Fibroblast of lung (primary cell): ENCODE results near the gene PIP4K2B. TPM values are rescaled to one million over a fixed set of nuclear protein-coding genes. Genes with fewer than 3 reads are reported as not detected.

Experiments used
- DNase-seq, 2 donors: peaks; one replicate each; pipeline versions ENCODE4 v3.0.0 to v3.0.0-alpha.2; 2010; ENCODE audit warnings: low read depth in 2 of 2
- H2AFZ ChIP-seq: 2 replicates; pipeline ENCODE4 v1.5.1; 2012; ENCODE audit warnings: low read length, control low read depth, inconsistent platforms
- H3K27ac ChIP-seq: 2 replicates; pipeline ENCODE4 v1.5.1; 2011; ENCODE audit warnings: low read length, control low read depth; ENCODE audit not compliant: insufficient read depth
- H3K27me3 ChIP-seq: 2 replicates; pipeline ENCODE4 v1.5.1; 2011; ENCODE audit warnings: mild to moderate bottlenecking, low read length; ENCODE audit not compliant: control insufficient read depth, insufficient read depth
- H3K36me3 ChIP-seq: 2 replicates; pipeline ENCODE4 v1.5.1; 2011; ENCODE audit warnings: low read length; ENCODE audit not compliant: control insufficient read depth, insufficient read depth
- H3K4me1 ChIP-seq: 2 replicates; pipeline ENCODE4 v1.5.1; 2011; ENCODE audit warnings: low read length; ENCODE audit not compliant: control insufficient read depth, insufficient read depth; ENCODE audit errors: extremely low read depth
- H3K4me2 ChIP-seq: 2 replicates; pipeline ENCODE4 v1.5.1; 2011; ENCODE audit warnings: low read length, control low read depth; ENCODE audit not compliant: insufficient read depth; ENCODE audit errors: extremely low read depth
- H3K4me3 ChIP-seq, 4 experiments: fragments of 200-600 bp in 1 of 4; sonication (generic) in 1 of 4; replicated peaks in 1 of 4; 2 replicates each; pipeline ENCODE4 v1.5.1; 2011 to 2016; ENCODE audit warnings: low read length in 4 of 4, low read depth in 3 of 4, mild to moderate bottlenecking in 3 of 4, control low read depth in 2 of 4, inconsistent platforms in 1 of 4, mixed read lengths in 1 of 4; ENCODE audit not compliant: insufficient read depth in 1 of 4; ENCODE audit errors: control extremely low read depth in 1 of 4
- H3K79me2 ChIP-seq: 2 replicates; pipeline ENCODE4 v1.5.1; 2012; ENCODE audit warnings: mild to moderate bottlenecking, low read length, inconsistent platforms; ENCODE audit not compliant: control insufficient read depth, insufficient read depth
- H3K9ac ChIP-seq: 2 replicates; pipeline ENCODE4 v1.5.1; 2011; ENCODE audit warnings: mild to moderate bottlenecking, low read length, control low read depth; ENCODE audit not compliant: insufficient read depth
- H3K9me3 ChIP-seq: 2 replicates; pipeline ENCODE4 v1.5.1; 2012; ENCODE audit warnings: low read depth, low read length; ENCODE audit not compliant: control insufficient read depth, insufficient read depth
- H4K20me1 ChIP-seq: 2 replicates; pipeline ENCODE4 v1.5.1; 2011; ENCODE audit warnings: low read length; ENCODE audit not compliant: control insufficient read depth, insufficient read depth; ENCODE audit errors: extremely low read depth
- EZH2 ChIP-seq: IDR thresholded peaks from 2 replicates; pipeline ENCODE4 v1.5.1; 2012; ENCODE audit warnings: low read length, control low read depth, mild to moderate bottlenecking; ENCODE audit errors: missing control alignments
- polyA plus RNA-seq, 2 donors: library from polyadenylated mRNA; depleted of rRNA in 1 of 2; stranded (reverse) in 1 of 2; unstranded in 1 of 2; fragments of >200 nt; gene quantifications; 2 replicates each; pipeline ENCODE4 v1.2.1, GENCODE V29; 2011 to 2012; ENCODE audit warnings: missing spikeins in 1 of 2
- total RNA-seq: library from RNA; depleted of rRNA; stranded (reverse); fragments of >200 nt; gene quantifications from 2 replicates; pipeline ENCODE4 v1.2.1, GENCODE V29; 2014
- TF ChIP-seq, protein P1 (sequence below), 2 donors: IDR thresholded peaks in 1 of 2; conservative IDR thresholded peaks in 1 of 2; 1 replicate in 1 of 2; 2 replicates in 1 of 2; pipeline ENCODE4 v1.5.1; 2011 to 2012; ENCODE audit warnings: low read length in 2 of 2, control low read depth in 1 of 2, inconsistent platforms in 1 of 2, low read depth in 1 of 2, mild to moderate bottlenecking in 1 of 2

PIP4K2B gene
- total and polyA plus RNA-seq, 2 donors (not counting 1 experiment from before 2014, with no cell fraction given) = 30.6 to 43.8 TPM

DNA sequence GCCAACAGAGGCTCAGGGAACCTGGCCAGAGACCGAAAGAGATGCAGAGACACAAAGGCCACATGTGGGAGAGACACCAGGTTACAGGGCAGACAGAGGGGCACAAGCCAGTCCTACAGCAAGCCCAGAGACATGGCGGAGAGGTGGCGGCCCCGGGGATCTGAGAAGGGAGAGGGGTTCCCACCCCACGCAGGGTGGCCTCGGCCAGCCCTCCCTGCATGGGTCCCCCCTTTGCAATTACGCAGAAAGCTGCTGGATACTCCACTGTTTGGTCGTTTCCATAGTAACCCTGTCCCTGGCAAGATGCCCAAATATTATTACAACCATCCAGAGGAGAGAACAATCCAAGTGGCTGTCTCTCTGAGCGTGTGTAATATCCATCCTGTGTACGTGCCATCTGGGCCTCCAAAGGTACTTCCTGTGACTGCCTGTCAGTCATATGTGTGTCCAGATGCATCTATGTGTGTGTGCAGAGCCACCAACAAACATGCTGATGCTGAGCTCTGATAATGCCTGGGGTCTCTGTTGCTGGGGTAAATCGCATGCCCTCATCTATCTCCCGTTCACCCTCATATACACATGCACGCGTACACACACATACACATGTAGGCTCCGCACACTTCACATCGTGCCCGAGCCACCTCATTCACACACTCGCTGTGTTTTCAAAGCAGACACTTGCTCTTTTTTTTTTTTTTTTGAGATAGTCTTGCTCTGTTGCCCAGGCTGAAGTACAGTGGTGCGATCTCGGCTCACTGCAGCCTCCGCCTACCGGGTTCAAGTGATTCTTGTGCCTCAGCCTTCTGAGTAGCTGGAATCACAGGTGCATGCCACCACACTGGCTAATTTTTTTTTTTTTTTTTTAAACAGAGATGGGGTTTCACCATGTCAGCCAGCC, 56.7 kb downstream of the PIP4K2B start:
- Histone ChIP-seq H3K27me3 (no peaks in the 10 kb centered on the region), H2AFZ (no peak overlapping the region), H4K20me1 (no peaks in the 10 kb centered on the region), H3K4me3 (no peak overlapping the region), H3K36me3 (peaks cover 17% of the 10 kb centered on the region), H3K4me1 (peaks cover 22% of the 10 kb centered on the region), H3K9me3 (no peaks in the 10 kb centered on the region), H3K4me2 (peak overlapping the region; percentile 33), H3K27ac (peak overlapping the region; percentile 83), H3K79me2 (peaks cover 69% of the 10 kb centered on the region), H3K9ac (peak overlapping the region; percentile 56)
- DNase-seq = peak; percentile 67 to 88
- TF ChIP-seq, protein P1, sequence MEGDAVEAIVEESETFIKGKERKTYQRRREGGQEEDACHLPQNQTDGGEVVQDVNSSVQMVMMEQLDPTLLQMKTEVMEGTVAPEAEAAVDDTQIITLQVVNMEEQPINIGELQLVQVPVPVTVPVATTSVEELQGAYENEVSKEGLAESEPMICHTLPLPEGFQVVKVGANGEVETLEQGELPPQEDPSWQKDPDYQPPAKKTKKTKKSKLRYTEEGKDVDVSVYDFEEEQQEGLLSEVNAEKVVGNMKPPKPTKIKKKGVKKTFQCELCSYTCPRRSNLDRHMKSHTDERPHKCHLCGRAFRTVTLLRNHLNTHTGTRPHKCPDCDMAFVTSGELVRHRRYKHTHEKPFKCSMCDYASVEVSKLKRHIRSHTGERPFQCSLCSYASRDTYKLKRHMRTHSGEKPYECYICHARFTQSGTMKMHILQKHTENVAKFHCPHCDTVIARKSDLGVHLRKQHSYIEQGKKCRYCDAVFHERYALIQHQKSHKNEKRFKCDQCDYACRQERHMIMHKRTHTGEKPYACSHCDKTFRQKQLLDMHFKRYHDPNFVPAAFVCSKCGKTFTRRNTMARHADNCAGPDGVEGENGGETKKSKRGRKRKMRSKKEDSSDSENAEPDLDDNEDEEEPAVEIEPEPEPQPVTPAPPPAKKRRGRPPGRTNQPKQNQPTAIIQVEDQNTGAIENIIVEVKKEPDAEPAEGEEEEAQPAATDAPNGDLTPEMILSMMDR (conservative IDR thresholded peaks at IDR 0.05 in 1 of 2, IDR thresholded peaks at IDR 0.05 in 1 of 2; ENCODE audit: low read depth in 1 of 2, low read length in 2 of 2) = no peak
- TF ChIP-seq EZH2 = no peak

DNA sequence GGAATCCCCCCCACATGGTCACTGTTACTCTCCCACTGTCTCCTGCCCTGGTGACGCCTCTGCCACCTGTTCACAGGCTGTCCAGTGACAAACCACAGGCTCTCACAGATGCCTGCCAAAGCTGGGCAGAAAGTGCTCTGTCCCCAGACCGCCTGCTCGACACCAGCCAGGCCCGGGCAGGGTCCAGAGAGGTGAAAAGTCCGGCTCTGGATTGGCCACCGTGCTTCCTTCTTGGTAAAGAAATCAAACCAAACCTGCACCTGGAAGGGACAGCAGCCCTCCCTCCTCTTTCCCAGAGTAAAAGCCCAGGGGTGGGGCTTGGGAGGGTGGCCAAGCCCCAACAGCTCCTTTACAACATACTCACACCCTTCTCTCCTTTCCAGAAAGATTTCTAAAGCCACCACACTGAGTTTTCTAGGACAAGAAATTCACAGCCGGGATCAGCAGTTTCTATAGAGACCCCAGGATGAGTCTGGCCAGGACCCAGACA, 57.4 kb downstream of the PIP4K2B start:
- TF ChIP-seq, protein P1 (conservative IDR thresholded peaks at IDR 0.05 in 1 of 2, IDR thresholded peaks at IDR 0.05 in 1 of 2; ENCODE audit: low read depth in 1 of 2, low read length in 2 of 2) = no peak
- TF ChIP-seq EZH2 = no peak
- Histone ChIP-seq H3K4me2 (peak overlapping the region; percentile 33), H2AFZ (no peak overlapping the region), H3K9ac (peak overlapping the region; percentile 56), H3K27ac (peak overlapping the region; percentile 83), H3K79me2 (peaks cover 63% of the 10 kb centered on the region), H3K4me1 (peaks cover 22% of the 10 kb centered on the region), H3K27me3 (no peaks in the 10 kb centered on the region), H3K9me3 (no peaks in the 10 kb centered on the region), H3K4me3 (no peak overlapping the region), H3K36me3 (peaks cover 17% of the 10 kb centered on the region), H4K20me1 (no peaks in the 10 kb centered on the region)
- DNase-seq = no peak

DNA sequence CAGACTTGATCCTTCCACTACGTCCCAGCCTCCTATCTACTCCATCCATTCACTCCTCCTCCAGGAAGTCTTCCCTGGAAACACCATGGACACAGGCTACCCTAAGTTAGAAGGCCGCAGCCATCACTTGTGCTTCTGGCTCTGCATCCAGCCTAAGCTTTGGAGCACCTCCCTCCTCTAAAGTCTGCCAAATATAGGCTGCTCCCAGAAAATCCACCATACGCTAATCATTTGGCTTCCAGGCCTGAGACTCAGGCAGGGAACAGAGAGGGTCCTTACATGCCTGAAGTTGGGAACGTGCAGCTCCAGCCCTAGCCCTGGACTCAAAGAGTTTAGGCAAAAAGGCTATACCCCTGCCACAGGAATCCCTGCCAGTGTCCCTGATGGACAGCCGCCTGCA, 57.9 kb downstream of the PIP4K2B start:
- Histone ChIP-seq H3K27me3 (no peaks in the 10 kb centered on the region), H3K27ac (peak overlapping the region; percentile 83), H3K79me2 (peaks cover 58% of the 10 kb centered on the region), H3K4me1 (peaks cover 20% of the 10 kb centered on the region), H3K4me2 (no peak overlapping the region), H3K9ac (no peak overlapping the region), H4K20me1 (no peaks in the 10 kb centered on the region), H3K4me3 (no peak overlapping the region), H3K9me3 (no peaks in the 10 kb centered on the region), H3K36me3 (peaks cover 17% of the 10 kb centered on the region), H2AFZ (no peak overlapping the region)
- DNase-seq = no peak
- TF ChIP-seq, protein P1 (conservative IDR thresholded peaks at IDR 0.05 in 1 of 2, IDR thresholded peaks at IDR 0.05 in 1 of 2; ENCODE audit: low read depth in 1 of 2, low read length in 2 of 2) = no peak
- TF ChIP-seq EZH2 = no peak
